GM11168 (cell line): ENCODE results near the gene LTO1.
"Not testable (repeated sequence)": the region's sequence is repeated elsewhere in the genome, so short reads cannot be mapped to it uniquely, and the experiment has no call there.

Source experiments
- in situ Hi-C: fragments of 300-500 bp; cut with MboI; formaldehyde crosslinking; loops from one replicate; pipeline ENCODE4 v1.12.0; 2022; ENCODE audit warnings: low sequenced_read_pairs; ENCODE audit not compliant: unreplicated experiment

Gene LTO1

GRCh38 chr11:69640260-69640994 lies 34.7 kb downstream of the LTO1 start:
- in situ Hi-C loops: loop anchor here (5.0 kb wide), 1 partner anchor 523 kb away; no protein-coding TSS in a partner anchor

- in situ Hi-C loops: loop anchor here (5.0 kb wide), 1 partner anchor 523 kb away; no protein-coding TSS in a partner anchor
Measured at GRCh38 chr11:69639831-69640230, 35.3 kb downstream of the LTO1 start.

GRCh38 chr11:69638941-69639681 lies 36.0 kb downstream of the LTO1 start:
- in situ Hi-C loops: no loop called here

GRCh38 chr11:69637941-69638871 lies 36.9 kb downstream of the LTO1 start:
- in situ Hi-C loops: no loop called here

GRCh38 chr11:69637198-69637940 lies 37.8 kb downstream of the LTO1 start:
- in situ Hi-C loops: no loop called here

- in situ Hi-C loops: no loop called here
Measured at GRCh38 chr11:69636512-69637197, 38.5 kb downstream of the LTO1 start.

GRCh38 chr11:69635804-69636511 lies 39.2 kb downstream of the LTO1 start:
- in situ Hi-C loops: no loop called here

GRCh38 chr11:69635195-69635594 lies 40.0 kb downstream of the LTO1 start:
- in situ Hi-C loops: no loop called here

- in situ Hi-C loops: no loop called here
Measured at GRCh38 chr11:69634590-69634989, 40.6 kb downstream of the LTO1 start.

GRCh38 chr11:69634069-69634468 lies 41.1 kb downstream of the LTO1 start:
- in situ Hi-C loops: no loop called here

GRCh38 chr11:69632900-69633299 lies 42.3 kb downstream of the LTO1 start:
- in situ Hi-C loops: no loop called here

- in situ Hi-C loops: no loop called here
Measured at GRCh38 chr11:69630424-69630823, 44.7 kb downstream of the LTO1 start.

GRCh38 chr11:69630017-69630416 lies 45.1 kb downstream of the LTO1 start:
- in situ Hi-C loops: no loop called here

GRCh38 chr11:69627551-69627950 lies 47.6 kb downstream of the LTO1 start:
- in situ Hi-C loops: no loop called here

GRCh38 chr11:69625476-69625875 lies 49.7 kb downstream of the LTO1 start:
- in situ Hi-C loops: no loop called here

- in situ Hi-C loops: no loop called here
Measured at GRCh38 chr11:69624293-69624692, 50.9 kb downstream of the LTO1 start.

GRCh38 chr11:69622097-69622681 lies 53.0 kb downstream of the LTO1 start:
- in situ Hi-C loops: not testable (repeated sequence)

- in situ Hi-C loops: no loop called here
Measured at GRCh38 chr11:69620683-69621290, 54.4 kb downstream of the LTO1 start.
